GM12878 (cell line): ENCODE data around the gene AMPD3. TPM values are rescaled to one million over a fixed set of nuclear protein-coding genes. Genes with fewer than 3 reads are reported as not detected.

Experiments used
- ATAC-seq: fragments of 200-7000 bp; cut with Tn5 transposase; 3 replicates; pipeline ENCODE4 v1.9.1; 2020; ENCODE audit warnings: mild to moderate bottlenecking, moderate library complexity
- BruUV-seq: library from RNA; stranded (reverse); fragments of 400-500 nt; replicated peaks from 2 replicates; lab custom pipeline; 2021; lab: Mats Ljungman, UMichigan
- CTCF ChIA-PET: fragments of 300-600 bp; sonication (Branson Sonifier 250); formaldehyde crosslinking; extraction: SDS; loops from one replicate; lab custom pipeline; 2021; ENCODE audit warnings: inconsistent platforms; lab: Yijun Ruan, JAX
- POLR2A ChIA-PET: fragments of 350-600 bp; formaldehyde crosslinking; extraction: SDS; loops from one replicate; lab custom pipeline; 2021; ENCODE audit warnings: inconsistent platforms; lab: Charles Lee
- RAD21 ChIA-PET: fragments of 300-600 bp; sonication (Branson Sonifier 250); formaldehyde crosslinking; loops from one replicate; lab custom pipeline; 2023; ENCODE audit warnings: antibody characterized with exemption; ENCODE audit not compliant: unreplicated experiment; lab: Charles Lee
- SMC1A ChIA-PET: fragments of 300-600 bp; sonication (Branson Sonifier 250); formaldehyde crosslinking; loops from one replicate; lab custom pipeline; 2023; ENCODE audit not compliant: unreplicated experiment, uncharacterized antibody; lab: Charles Lee
- DNase-seq: peaks from one replicate; pipeline ENCODE4 v3.0.0-alpha.2; 2011; ENCODE audit warnings: low read depth, low spot score
- FAIRE-seq: peaks from 3 replicates; lab custom pipeline; 2011; peaks lifted over from hg19 to GRCh38; lab: Jason Lieb, UNC
- H2AFZ ChIP-seq: 2 replicates; pipeline ENCODE4 v1.6.0; 2011; ENCODE audit warnings: low read depth, low read length, control low read depth; ENCODE audit not compliant: control insufficient read depth
- H3K27ac ChIP-seq: 2 replicates; pipeline ENCODE4 v1.5.1; 2011; ENCODE audit warnings: control low read depth; ENCODE audit not compliant: control insufficient read depth, insufficient read depth
- H3K27me3 ChIP-seq, 2 experiments: replicated peaks in 1 of 2; 2 replicates each; pipeline versions ENCODE4 v1.6.0 to v1.6.1; 2011; ENCODE audit warnings: low read length in 1 of 2; ENCODE audit not compliant: control insufficient read depth in 2 of 2, insufficient read depth in 2 of 2
- H3K36me3 ChIP-seq, 2 experiments: 2 replicates each; pipeline ENCODE4 v1.5.1; 2011; ENCODE audit warnings: low read length in 1 of 2; ENCODE audit not compliant: control insufficient read depth in 2 of 2, insufficient read depth in 2 of 2
- H3K4me1 ChIP-seq: 2 replicates; pipeline ENCODE4 v1.6.1; 2011; ENCODE audit warnings: mild to moderate bottlenecking, low read length, moderate library complexity, mixed read lengths; ENCODE audit not compliant: control insufficient read depth, insufficient read depth
- H3K4me2 ChIP-seq: 2 replicates; pipeline ENCODE4 v1.6.0; 2011; ENCODE audit warnings: control low read depth; ENCODE audit not compliant: control insufficient read depth, insufficient read depth
- H3K4me3 ChIP-seq: fragments of 200-600 bp; sonication (generic); 2 replicates; pipeline ENCODE4 v1.5.1; 2016
- H3K79me2 ChIP-seq: 2 replicates; pipeline ENCODE4 v1.6.0; 2011; ENCODE audit warnings: low read length; ENCODE audit not compliant: control insufficient read depth, insufficient read depth
- H3K9ac ChIP-seq: 2 replicates; pipeline ENCODE4 v1.8.0; 2011; ENCODE audit warnings: low read length, control low read depth, mixed read lengths; ENCODE audit not compliant: control insufficient read depth, insufficient read depth
- H3K9me3 ChIP-seq: replicated peaks from 3 replicates; pipeline ENCODE4 v1.5.1; 2011; ENCODE audit warnings: mild to moderate bottlenecking, low read length; ENCODE audit not compliant: control insufficient read depth, insufficient read depth
- H4K20me1 ChIP-seq: 2 replicates; pipeline ENCODE4 v1.6.0; 2011; ENCODE audit not compliant: control insufficient read depth, insufficient read depth
- CBX3 ChIP-seq: fragments of 200-600 bp; sonication (generic); IDR thresholded peaks from 2 replicates; pipeline ENCODE4 v1.6.1; 2016; ENCODE audit warnings: low read depth, borderline replicate concordance
- CBX5 ChIP-seq: sonication (generic); IDR thresholded peaks from 2 replicates; pipeline ENCODE4 v1.6.1; 2016; ENCODE audit warnings: low read depth, moderate library complexity, mild to moderate bottlenecking, inconsistent platforms
- ESRRA ChIP-seq: IDR thresholded peaks from 2 replicates; pipeline ENCODE4 v1.6.1; 2012; ENCODE audit warnings: mild to moderate bottlenecking, low read length, improper control_type of control experiment
- EZH2 ChIP-seq: IDR thresholded peaks from 2 replicates; pipeline ENCODE4 v1.6.1; 2012; ENCODE audit warnings: low read depth, mild to moderate bottlenecking, control low read depth, inconsistent platforms, low read length, borderline replicate concordance; ENCODE audit not compliant: control insufficient read depth
- FOXK2 ChIP-seq: fragments of 450-650 bp; IDR thresholded peaks from 2 replicates; pipeline ENCODE4 v1.6.1; 2017; ENCODE audit warnings: mild to moderate bottlenecking, moderate library complexity
- HDAC6 ChIP-seq: fragments of 200-600 bp; sonication (generic); IDR thresholded peaks from one replicate; pipeline ENCODE4 v1.8.0; 2017; ENCODE audit warnings: antibody characterized with exemption; ENCODE audit not compliant: unreplicated experiment
- KDM1A ChIP-seq: fragments of 200-600 bp; sonication (generic); IDR thresholded peaks from 2 replicates; pipeline ENCODE4 v1.6.1; 2016; ENCODE audit warnings: borderline replicate concordance
- KLF5 ChIP-seq: fragments of 450-650 bp; IDR thresholded peaks from 2 replicates; pipeline ENCODE4 v1.6.1; 2014; ENCODE audit warnings: mild to moderate bottlenecking; ENCODE audit not compliant: partially characterized antibody
- NFYB ChIP-seq: IDR thresholded peaks from 2 replicates; pipeline ENCODE4 v1.6.1; 2011; ENCODE audit warnings: low read depth, mild to moderate bottlenecking, low read length, improper control_type of control experiment, moderate library complexity; ENCODE audit not compliant: insufficient read depth
- NR2C2 ChIP-seq: IDR thresholded peaks from 2 replicates; pipeline ENCODE4 v1.6.1; 2011; ENCODE audit warnings: borderline replicate concordance, low read depth; ENCODE audit not compliant: control insufficient read depth, insufficient read length
- SIX5 ChIP-seq: IDR thresholded peaks from 2 replicates; pipeline ENCODE4 v1.6.1; 2011; ENCODE audit warnings: mild to moderate bottlenecking, low read depth, low read length, moderate library complexity; ENCODE audit not compliant: severe bottlenecking
- STAT3 ChIP-seq: IDR thresholded peaks from 2 replicates; pipeline ENCODE4 v1.6.1; 2011; ENCODE audit warnings: low read depth, low read length, improper control_type of control experiment
- WGBS: methylation state at CpG from one replicate; pipeline ENCODE4 v1.1.6; 2016; ENCODE audit warnings: low lambda C conversion rate; ENCODE audit not compliant: insufficient replicate concordance, insufficient coverage; ENCODE audit errors: missing lambda C conversion rate; 5-methylcytosine and 5-hydroxymethylcytosine counted together
- in situ Hi-C: fragments of 300-500 bp; cut with MboI; formaldehyde crosslinking; loops from 9 replicates; pipeline ENCODE4 v1.14.3; 2018; ENCODE audit warnings: mixed read lengths
- intact Hi-C: fragments of 100-400 bp; cut with micrococcal nuclease; formaldehyde crosslinking; loops from one replicate; pipeline ENCODE4 v1.14.2; 2022; ENCODE audit not compliant: unreplicated experiment
- polyA plus RNA-seq, 11 experiments: library from polyadenylated mRNA; depleted of rRNA in 4 of 11; unstranded in 6 of 11; stranded (reverse) in 5 of 11; fragments of >200 nt; fragmentation: Nextera tagmentation in 4 of 11; fragmentation: Illumina TruSeq in 1 of 11; extraction: Ambion mirVana in 4 of 11; extraction: Trizol in 1 of 11; gene quantifications; 1 replicate in 1 of 11; 2 replicates in 10 of 11; pipeline versions ENCODE4 v1.2.1 to v1.2.3, GENCODE V29; 2011 to 2016; ENCODE audit warnings: inconsistent platforms in 2 of 11, missing spikeins in 2 of 11, low read depth in 1 of 11
- total RNA-seq, 4 experiments: library from RNA; depleted of rRNA in 3 of 4; stranded (reverse); fragments of >200 nt in 3 of 4; fragmentation: Illumina TruSeq in 1 of 4; extraction: Trizol in 1 of 4; gene quantifications; 2 replicates each; pipeline versions ENCODE4 v1.2.1 to v1.2.3, GENCODE V29; 2013 to 2021
- TF ChIP-seq, protein P1 (sequence below): IDR thresholded peaks from 2 replicates; pipeline ENCODE4 v1.6.1; 2011; ENCODE audit warnings: mild to moderate bottlenecking, low read depth, low read length, moderate library complexity; ENCODE audit not compliant: insufficient replicate concordance
- TF ChIP-seq, protein P2 (sequence below): IDR thresholded peaks from 2 replicates; pipeline ENCODE4 v1.6.1; 2012; ENCODE audit warnings: low read depth, low read length, improper control_type of control experiment
- TF ChIP-seq, protein P3 (sequence below): IDR thresholded peaks from 2 replicates; pipeline ENCODE4 v1.6.1; 2012; ENCODE audit warnings: low read depth, low read length, improper control_type of control experiment
- TF ChIP-seq, protein P4 (sequence below): fragments of 450-650 bp; IDR thresholded peaks from 2 replicates; pipeline ENCODE4 v1.6.1; 2018; ENCODE audit warnings: mild to moderate bottlenecking, low read depth, moderate library complexity; ENCODE audit not compliant: partially characterized antibody

Gene AMPD3
- total and polyA plus RNA-seq, 10 of the 15 experiments (the other 5 are each of a cell fraction or from before 2014, with no cell fraction given): 5.6 to 28.6 (median 15.9) TPM

DNA sequence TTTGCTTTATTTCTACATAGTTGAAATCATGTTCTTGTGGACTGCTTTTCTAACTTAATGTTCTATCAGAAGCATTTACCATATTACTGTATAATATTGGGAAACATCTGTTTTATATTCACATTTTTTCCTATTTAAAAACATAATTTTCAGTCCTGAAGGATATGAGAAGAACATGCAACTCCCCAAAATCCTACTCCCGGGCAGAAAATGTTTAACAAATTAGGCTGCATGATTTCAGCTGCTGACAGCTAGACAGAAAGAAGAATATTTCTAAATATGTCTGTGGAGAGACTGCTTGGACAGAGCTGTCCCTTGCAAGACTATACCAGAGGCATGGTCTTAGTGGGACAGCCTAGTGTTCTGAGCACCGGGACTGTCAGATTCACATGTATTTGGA is 15.7 kb upstream of the AMPD3 start:
- ATAC-seq: no peak
- no peaks in the 10 kb centered on the region for H4K20me1 ChIP-seq
- ChIA-PET CTCF (interaction anchor here (2.4 to 9.0 kb wide), 2 partner anchors 11 to 15 kb away, joined by 11 to 69 read pairs; partner anchors contain the start of gene AMPD3), POLR2A (no interaction called here), SMC1A (interaction anchor here (0.6 to 2.4 kb wide), 5 partner anchors 10 to 23 kb away, joined by 3 to 8 read pairs (median 5); no protein-coding TSS in a partner anchor), RAD21 (interaction anchor here (5.9 kb wide), 1 partner anchor 15 kb away, joined by 51 read pairs; the partner anchor contains the start of gene AMPD3)
- no TSS peak for BruUV-seq
- H3K36me3 ChIP-seq: no peaks in the 10 kb centered on the region
- 90% methylated on average over 2 of the region's 2 CpGs for WGBS
- H3K4me1 ChIP-seq: peaks cover 14% of the 10 kb centered on the region
- H3K4me2 ChIP-seq: no peak overlapping the region
- H3K27me3 ChIP-seq: no peaks in the 10 kb centered on the region; a peak in 1 of 4 replicates
- no peak overlapping the region for H3K9ac ChIP-seq
- H3K79me2 ChIP-seq: no peaks in the 10 kb centered on the region
- H3K9me3 ChIP-seq: no peaks in the 10 kb centered on the region
- in situ Hi-C loops (no loop called here), intact Hi-C loops (no loop called here)
- H2AFZ ChIP-seq: no peak overlapping the region
- no peak for FAIRE-seq
- H3K27ac ChIP-seq: no peak overlapping the region
- DNase-seq: no peak
- no peak overlapping the region for H3K4me3 ChIP-seq
- TF ChIP-seq, protein P1, sequence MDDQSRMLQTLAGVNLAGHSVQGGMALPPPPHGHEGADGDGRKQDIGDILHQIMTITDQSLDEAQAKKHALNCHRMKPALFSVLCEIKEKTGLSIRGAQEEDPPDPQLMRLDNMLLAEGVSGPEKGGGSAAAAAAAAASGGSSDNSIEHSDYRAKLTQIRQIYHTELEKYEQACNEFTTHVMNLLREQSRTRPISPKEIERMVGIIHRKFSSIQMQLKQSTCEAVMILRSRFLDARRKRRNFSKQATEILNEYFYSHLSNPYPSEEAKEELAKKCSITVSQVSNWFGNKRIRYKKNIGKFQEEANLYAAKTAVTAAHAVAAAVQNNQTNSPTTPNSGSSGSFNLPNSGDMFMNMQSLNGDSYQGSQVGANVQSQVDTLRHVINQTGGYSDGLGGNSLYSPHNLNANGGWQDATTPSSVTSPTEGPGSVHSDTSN: no peak
- no peak for TF ChIP-seq SIX5
- no peak for TF ChIP-seq FOXK2
- no peak for TF ChIP-seq STAT3
- TF ChIP-seq NR2C2: no peak
- no peak for TF ChIP-seq HDAC6
- no peak for TF ChIP-seq ESRRA
- no peak for TF ChIP-seq KLF5
- TF ChIP-seq CBX3: no peak
- TF ChIP-seq, protein P2, sequence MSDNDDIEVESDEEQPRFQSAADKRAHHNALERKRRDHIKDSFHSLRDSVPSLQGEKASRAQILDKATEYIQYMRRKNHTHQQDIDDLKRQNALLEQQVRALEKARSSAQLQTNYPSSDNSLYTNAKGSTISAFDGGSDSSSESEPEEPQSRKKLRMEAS: no peak
- TF ChIP-seq CBX5: no peak
- TF ChIP-seq, protein P3, sequence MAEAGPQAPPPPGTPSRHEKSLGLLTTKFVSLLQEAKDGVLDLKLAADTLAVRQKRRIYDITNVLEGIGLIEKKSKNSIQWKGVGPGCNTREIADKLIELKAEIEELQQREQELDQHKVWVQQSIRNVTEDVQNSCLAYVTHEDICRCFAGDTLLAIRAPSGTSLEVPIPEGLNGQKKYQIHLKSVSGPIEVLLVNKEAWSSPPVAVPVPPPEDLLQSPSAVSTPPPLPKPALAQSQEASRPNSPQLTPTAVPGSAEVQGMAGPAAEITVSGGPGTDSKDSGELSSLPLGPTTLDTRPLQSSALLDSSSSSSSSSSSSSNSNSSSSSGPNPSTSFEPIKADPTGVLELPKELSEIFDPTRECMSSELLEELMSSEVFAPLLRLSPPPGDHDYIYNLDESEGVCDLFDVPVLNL: no peak
- no peak for TF ChIP-seq KDM1A
- TF ChIP-seq, protein P4, sequence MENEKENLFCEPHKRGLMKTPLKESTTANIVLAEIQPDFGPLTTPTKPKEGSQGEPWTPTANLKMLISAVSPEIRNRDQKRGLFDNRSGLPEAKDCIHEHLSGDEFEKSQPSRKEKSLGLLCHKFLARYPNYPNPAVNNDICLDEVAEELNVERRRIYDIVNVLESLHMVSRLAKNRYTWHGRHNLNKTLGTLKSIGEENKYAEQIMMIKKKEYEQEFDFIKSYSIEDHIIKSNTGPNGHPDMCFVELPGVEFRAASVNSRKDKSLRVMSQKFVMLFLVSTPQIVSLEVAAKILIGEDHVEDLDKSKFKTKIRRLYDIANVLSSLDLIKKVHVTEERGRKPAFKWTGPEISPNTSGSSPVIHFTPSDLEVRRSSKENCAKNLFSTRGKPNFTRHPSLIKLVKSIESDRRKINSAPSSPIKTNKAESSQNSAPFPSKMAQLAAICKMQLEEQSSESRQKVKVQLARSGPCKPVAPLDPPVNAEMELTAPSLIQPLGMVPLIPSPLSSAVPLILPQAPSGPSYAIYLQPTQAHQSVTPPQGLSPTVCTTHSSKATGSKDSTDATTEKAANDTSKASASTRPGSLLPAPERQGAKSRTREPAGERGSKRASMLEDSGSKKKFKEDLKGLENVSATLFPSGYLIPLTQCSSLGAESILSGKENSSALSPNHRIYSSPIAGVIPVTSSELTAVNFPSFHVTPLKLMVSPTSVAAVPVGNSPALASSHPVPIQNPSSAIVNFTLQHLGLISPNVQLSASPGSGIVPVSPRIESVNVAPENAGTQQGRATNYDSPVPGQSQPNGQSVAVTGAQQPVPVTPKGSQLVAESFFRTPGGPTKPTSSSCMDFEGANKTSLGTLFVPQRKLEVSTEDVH: no peak
- no peak for TF ChIP-seq EZH2
- TF ChIP-seq NFYB: no peak
